ENCODE data around the gene TLCD3B.

TLCD3B gene, protein sequence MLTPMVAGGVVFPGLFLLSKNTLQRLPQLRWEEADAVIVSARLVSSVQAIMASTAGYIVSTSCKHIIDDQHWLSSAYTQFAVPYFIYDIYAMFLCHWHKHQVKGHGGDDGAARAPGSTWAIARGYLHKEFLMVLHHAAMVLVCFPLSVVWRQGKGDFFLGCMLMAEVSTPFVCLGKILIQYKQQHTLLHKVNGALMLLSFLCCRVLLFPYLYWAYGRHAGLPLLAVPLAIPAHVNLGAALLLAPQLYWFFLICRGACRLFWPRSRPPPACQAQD

DNA sequence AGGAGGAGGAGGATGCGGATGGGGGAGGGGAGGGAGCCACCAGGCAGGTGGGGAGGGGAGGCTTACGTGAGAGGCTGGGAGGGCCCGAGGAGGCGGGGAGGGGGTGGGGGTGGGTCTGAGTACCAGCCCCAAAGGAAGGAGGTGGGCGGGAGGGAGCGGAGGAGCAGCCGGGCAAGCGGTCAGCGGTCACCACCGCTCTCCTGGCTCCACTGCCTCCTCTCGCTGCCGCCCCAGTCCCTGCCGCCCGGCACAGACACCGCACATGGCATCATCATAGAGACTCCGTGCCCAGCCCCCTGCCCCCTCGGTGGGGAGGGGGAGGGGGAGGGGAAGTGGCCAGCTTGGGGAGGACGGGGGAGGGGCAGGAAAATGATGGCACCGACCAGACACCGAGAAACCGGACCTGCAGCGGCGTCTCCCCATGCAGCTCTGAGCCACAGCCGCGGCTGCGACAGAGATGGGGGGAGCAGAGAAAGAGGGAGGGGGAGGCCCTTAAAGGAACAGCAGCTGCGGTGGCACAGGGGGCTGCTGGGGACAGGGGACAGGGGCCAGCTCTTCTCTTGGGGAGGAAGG lies at the start of gene TLCD3B:
TSS of gene TLCD3B (minus strand) at position 431 of the 573 bp plus-strand sequence. CDS start 744 bp downstream, outside the sequence.
- no peak for DNase-seq

DNA sequence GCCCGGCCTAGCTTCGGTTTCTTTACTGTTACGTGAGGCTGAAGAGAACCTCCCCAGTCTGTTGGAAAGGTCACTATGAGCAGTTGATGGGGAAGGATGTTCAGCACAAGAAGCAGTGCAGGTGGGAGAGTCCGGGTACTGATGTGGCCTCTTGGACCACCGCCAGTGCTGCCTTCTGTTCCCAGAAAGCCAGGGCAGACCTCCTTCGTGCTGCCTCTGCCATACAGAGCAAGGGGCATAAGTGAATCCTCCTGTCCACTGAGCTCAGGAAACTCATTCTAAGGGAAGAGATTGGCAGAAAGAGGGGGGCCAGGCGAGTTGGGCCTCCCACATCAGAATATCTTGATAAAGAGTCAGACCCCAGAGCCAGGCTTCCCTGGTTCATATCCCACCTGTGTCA lies 48.4 kb upstream of the TLCD3B start:
- no peak for DNase-seq

DNA sequence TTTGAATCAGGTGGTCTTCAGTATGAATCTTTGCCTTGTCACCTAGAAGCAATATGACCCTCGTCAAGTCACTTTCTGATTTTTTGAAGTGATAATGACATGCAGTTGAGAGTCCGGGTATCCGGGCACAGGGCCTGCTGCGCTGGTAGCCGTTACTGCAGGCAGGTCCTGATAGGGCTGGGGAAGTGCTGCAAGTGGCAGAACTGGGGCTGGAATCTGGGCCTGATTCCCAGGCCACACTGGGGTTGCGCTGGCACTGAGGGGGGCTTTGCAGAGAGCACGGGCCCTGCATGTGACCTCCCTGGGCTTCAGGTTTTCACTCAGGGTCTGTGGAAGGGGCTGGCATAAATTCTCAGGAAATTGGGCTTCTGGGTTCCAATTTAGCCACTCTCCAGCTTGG lies 47.7 kb upstream of the TLCD3B start:
- no peak for DNase-seq

DNA sequence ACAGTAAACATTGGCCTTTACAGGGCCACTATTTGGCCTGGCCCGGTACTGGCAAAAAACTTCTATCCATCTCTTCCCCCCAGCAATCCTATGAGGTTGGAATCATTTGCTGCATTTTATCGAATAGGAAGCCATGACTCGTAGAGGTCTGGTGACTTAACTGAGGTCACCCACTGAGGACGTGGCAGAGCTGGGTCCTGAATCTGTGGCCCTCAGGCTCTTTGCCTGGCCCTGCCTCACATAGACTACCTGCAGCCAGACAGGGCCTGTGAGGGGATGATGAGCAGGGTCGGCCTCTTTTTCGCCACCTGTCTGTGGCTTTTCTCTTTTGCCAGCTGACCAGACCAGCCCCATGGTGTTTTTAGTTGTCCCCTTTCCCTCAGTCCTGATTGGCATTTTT lies 46.6 kb upstream of the TLCD3B start:
- no peak for DNase-seq

DNA sequence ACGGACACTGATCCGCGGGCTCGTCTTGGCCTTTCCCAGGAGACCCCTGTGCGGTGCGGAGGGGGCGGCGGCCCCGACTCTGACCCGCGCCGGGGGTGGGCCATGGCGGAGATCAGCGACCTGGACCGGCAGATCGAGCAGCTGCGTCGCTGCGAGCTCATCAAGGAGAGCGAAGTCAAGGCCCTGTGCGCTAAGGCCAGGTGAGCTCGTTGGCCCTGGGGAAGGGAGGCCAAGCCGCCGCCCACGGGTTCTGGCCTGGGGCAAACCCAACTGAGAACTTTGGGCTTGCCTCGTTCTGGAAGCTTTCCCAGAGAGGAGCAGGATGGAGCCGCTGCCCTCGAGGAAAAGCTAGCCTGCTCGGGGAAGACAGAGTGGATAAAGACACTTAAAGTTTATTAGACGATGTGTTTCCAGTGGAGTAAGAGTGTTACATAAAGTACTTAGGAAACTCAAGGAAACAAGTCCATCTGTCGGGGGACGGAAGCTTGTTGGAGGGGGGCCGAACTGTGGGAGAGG lies 45.3 kb upstream of the TLCD3B start:
- no peak for DNase-seq

DNA sequence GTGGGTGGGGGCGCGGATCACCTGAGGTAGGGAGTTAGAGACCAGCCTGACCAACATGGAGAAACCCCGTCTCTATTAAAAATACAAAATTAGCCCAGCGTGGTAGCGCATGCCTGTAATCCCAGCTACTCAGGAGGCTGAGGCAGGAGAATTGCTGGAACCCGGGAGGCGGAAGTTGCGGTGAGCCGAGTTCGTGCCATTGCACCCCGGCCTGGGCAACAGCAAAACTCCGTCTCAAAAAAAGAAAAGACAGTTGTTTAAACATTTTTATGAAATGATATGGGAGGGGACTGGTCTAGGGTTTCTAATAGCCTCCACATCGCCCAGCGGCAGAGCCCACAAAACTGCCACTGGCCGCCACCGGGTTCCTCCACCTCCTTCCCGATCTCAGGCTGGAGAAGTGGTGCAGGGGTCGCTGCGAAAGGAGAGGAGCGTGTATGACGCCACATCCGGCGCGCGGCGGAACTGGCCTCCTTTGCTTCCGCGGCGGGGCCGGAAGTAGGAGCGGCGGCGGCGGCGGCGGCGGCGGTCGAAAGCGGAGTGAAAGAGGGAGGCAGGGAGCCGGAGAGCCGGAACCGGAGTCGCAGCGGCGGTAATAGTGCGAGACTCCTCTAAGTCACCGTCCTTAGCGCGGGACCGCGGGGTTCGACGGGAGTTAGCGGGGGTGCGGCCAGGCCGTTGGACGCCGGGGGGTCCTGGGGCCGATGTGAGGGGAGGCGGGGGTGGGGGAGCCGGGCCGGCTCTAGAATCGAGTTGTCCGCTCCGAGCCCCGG lies 44.6 kb upstream of the TLCD3B start, which contains the start of gene PPP4C:
TSS of gene PPP4C (plus strand) at position 492 of the 773 bp plus-strand sequence. CDS start 384 bp downstream, outside the sequence.
- DNase-seq: peak; percentile 91

DNA sequence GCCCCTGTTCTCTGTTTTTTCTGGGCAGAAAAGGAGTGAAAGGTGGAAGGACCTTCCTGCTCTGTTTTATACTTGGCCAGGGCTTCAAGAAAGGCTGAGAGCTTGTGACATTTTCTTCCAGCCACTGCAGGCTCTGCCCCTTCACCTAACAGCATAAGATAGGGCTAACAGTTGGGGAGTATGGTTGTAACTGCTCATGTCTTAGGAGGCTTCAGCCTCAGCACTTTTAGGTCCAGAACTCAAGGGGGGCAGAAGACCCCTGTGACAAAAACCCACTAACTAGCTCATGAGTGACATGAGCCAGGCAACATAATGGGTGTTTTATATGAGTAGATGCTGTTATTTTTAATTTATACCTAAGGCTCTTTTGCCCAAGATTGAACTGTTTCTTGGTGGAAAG lies 39.4 kb upstream of the TLCD3B start:
- no peak for DNase-seq

DNA sequence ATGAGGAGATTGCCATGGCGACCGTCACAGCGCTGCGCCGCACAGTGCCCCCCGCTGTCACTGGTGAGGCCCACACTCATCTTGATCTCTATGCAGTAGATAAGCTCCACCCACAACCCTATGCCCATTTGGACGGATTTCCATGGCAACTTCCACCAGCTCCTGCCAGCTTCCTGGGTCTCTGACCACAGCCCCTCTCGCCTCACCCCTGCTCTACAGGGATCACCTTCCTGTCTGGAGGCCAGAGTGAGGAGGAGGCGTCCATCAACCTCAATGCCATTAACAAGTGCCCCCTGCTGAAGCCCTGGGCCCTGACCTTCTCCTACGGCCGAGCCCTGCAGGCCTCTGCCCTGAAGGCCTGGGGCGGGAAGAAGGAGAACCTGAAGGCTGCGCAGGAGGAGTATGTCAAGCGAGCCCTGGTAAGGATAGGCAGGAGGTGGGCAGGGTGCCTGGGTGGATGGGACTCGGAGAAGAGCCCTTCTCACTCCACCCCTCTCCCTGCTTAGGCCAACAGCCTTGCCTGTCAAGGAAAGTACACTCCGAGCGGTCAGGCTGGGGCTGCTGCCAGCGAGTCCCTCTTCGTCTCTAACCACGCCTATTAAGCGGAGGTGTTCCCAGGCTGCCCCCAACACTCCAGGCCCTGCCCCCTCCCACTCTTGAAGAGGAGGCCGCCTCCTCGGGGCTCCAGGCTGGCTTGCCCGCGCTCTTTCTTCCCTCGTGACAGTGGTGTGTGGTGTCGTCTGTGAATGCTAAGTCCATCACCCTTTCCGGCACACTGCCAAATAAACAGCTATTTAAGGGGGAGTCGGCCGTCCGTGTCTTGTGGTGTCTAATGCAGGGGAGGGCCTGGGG lies 38.8 kb upstream of the TLCD3B start:
- DNase-seq: no peak

DNA sequence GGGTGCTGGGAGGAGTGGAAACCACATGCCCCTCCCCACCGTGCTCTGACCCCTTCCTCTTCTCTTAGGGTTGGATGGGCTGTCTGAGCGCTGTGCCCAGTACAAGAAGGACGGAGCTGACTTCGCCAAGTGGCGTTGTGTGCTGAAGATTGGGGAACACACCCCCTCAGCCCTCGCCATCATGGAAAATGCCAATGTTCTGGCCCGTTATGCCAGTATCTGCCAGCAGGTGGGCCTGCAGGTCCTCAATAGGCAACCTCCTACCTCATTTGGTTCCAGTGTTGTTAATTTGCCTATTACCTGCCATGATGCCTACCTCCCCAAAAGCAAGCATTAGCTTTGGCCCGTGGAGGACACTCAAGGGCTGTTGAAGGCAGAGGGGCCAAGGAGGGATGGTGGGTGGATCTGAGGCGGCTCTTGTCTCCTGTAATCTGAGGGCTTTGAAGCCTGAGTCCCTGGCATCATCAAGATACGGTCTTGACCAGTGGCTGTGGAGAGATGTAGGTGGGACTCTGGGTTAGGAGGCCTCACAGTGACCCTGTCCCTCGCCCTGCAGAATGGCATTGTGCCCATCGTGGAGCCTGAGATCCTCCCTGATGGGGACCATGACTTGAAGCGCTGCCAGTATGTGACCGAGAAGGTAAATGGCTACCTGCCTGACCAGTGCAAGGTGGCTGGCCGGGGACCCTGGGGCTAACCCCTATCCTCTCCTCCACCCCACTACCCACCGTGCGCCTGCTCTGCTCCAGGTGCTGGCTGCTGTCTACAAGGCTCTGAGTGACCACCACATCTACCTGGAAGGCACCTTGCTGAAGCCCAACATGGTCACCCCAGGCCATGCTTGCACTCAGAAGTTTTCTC lies 37.9 kb upstream of the TLCD3B start:
- peak; percentile 63 for DNase-seq

DNA sequence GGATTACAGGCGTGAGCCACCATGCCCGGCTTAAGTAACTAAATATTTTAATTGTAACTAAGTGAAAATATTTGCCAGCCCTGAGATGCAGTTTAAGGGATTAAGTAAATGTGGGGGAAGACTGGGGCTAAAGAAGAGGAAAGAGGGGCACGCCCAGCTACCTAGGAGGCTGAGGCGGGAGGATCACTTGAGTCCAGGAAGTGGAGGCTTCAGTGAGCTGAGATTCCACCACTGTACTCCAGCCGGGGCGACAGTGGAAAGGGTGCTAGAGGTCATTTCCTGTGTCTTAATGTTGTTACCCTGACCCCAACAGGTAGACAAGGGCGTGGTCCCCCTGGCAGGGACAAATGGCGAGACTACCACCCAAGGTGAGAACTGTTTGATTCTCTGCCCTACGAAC lies 37.3 kb upstream of the TLCD3B start:
- DNase-seq: no peak

DNA sequence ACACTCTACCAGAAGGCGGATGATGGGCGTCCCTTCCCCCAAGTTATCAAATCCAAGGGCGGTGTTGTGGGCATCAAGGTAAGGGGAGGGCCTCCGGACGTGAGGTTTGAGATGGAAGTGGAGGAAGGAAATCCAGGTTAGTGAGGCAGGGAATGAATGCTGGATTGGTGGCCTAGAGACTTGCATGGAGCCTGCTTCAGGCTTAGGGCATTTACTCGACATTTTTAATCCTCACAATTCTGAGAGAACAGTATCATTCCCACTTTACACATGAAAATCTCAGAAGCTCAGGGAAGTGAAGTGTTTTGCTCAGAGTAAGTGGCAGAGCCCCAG lies 36.5 kb upstream of the TLCD3B start:
- no peak for DNase-seq

DNA sequence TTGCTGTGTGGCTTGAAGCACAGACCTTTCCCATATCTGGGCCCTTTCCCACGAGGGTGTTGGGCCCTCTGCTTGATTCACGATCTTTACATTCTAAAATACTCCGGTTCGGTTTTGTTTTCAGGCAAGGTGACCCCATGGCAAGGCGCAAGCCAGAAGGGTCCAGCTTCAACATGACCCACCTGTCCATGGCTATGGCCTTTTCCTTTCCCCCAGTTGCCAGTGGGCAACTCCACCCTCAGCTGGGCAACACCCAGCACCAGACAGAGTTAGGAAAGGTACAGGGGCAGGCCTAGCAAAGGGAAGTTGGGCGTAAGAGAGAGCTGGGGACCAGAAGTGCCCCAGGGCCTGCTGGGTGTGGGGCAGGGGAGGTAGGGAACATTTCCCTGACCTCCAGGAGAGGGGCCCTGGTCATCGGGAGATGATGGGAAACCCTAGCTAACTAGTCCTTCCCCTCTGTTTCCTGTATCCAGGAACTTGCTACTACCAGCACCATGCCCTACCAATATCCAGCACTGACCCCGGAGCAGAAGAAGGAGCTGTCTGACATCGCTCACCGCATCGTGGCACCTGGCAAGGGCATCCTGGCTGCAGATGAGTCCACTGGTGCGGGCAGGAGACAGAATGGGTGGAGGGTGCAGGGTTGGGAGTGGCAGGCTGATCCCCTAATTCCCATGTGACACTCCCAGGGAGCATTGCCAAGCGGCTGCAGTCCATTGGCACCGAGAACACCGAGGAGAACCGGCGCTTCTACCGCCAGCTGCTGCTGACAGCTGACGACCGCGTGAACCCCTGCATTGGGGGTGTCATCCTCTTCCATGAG lies 35.9 kb upstream of the TLCD3B start:
- DNase-seq: no peak

DNA sequence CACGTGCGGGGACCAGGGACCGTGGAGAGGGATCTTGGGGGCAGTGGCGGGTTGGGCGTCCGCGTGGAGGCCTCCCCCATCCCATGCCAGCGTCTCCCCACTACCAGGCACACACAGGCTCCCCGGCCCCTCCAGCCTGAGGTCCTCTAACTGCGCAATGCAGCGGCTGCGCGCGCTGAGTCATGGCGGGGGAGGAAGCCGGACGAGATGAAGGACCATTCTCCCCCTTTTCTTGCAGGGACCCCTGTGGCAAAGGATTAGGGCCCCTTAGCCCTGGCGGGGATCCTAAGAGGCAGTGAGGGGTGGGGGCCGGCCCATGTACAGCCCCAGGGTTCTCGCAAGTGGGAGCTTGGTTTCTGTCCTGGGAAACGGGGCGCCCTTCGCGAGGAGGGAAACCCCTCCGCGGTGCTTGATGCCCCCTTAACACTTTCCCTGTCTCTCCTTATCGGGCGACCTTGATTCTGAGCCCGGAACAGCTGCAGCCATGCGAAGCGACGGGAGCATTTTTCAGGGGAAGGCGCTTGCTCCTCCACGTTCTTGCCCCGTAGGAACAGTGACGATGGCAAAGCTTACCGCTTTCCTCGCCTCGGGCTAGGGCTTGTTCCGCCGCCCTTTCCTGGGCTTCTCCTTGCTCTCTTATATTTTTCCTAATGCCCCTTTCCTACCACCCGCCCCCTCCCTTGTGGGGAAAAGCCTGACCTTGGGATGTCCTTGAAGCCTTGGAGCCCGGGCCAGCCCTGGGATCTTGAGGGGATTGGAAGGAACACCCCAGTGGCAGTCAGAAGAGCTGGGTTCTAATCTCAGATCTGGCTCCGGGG lies 35.1 kb upstream of the TLCD3B start:
- DNase-seq: peak; percentile 53

DNA sequence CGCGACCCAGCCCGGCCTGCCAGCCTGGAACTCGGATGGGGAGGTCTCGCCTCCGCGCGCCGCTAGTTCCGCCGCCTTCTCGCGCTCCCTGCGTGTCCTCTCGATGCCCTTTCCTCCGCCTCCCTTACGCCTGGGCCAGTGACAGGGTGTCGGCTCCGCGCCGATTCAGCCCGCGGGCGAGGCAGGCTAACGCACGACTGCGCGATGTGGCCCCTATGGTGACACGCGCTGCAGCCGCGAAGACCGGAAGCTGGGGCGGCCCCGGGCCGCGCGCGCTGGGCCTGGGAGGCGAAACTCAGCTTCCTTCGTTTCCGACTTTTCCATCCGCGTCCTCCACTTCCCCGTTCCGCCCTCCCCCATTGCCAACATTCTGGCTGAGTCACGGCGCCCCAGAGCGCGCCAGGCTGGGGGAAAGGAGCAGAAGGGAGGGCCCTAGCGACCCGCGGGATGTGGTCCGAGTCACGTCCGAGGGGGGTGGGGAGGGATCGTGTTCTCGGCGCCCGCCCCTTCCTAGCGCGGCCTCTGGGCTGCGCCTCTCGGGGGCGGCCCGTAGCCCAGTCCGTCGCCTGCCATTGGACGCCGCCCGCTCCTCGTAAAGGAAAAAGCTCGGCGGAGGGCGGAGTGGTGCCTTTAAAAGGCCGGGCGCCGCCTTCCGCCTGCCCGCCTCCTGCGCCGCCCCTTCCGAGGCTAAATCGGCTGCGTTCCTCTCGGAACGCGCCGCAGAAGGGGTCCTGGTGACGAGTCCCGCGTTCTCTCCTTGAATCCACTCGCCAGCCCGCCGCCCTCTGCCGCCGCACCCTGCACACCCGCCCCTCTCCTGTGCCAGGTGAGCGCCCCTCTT lies 34.3 kb upstream of the TLCD3B start, which contains the start of gene ALDOA:
TSS of gene ALDOA (plus strand) at position 659 of the 841 bp plus-strand sequence. CDS start 1,138 bp downstream, outside the sequence.
- DNase-seq: peak; percentile 98

DNA sequence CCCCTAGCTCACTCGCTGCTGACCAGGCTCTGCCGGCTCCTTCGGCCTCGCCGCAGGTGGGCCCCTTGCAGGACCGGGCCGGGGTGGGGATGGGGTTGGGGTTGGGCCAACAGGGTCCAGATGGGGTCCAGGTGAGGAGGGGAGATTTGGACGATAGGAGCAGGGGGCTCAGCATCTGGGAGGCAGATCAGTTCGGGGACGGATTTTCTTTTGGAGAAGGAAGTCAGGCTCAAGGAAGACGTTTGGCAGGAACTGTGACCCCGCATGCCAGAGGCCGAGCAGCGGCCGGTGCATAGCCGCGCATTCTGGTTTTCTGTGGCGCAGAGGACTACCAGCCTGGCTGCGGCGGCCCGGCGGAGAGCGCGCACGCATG lies 33.6 kb upstream of the TLCD3B start:
- no peak for DNase-seq

DNA sequence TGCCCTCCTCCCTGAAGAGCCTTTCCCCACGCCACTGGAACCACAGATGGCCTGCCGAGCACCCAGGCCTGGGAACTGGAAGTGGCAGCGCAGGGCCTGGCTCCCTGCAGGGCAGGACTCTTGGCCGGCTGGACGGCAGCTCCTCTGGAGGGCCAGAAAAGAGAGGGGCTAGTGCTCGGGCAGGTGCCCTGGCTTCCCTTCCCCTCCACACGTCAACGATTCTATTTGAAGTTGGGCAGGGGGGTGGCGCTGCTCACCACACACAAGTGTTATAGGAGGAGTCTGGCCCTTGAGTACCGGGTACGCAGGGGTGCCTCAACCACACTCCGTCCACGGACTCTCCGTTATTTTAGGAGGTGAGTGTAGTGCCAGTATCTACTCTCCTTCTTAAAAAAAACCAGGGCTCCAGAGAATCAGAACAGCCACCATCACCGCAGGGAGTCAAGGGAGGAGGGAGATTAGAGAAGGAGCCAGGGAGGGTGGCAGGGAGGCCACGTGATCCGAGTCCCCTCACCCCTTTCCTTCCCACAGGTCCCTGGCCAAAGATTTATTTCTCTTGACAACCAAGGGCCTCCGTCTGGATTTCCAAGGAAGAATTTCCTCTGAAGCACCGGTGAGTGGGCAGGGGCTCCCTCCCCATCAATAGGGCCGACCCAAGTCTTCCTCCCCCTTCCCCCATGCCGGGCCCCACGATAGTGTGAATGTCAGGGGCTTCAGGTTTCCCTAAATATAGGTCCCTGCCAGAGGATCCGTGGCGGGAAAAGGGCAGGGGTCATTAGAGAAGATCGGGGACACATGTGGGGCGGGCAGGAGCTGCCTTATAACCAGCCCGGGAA lies 33.0 kb upstream of the TLCD3B start:
- DNase-seq: peak; percentile 70

DNA sequence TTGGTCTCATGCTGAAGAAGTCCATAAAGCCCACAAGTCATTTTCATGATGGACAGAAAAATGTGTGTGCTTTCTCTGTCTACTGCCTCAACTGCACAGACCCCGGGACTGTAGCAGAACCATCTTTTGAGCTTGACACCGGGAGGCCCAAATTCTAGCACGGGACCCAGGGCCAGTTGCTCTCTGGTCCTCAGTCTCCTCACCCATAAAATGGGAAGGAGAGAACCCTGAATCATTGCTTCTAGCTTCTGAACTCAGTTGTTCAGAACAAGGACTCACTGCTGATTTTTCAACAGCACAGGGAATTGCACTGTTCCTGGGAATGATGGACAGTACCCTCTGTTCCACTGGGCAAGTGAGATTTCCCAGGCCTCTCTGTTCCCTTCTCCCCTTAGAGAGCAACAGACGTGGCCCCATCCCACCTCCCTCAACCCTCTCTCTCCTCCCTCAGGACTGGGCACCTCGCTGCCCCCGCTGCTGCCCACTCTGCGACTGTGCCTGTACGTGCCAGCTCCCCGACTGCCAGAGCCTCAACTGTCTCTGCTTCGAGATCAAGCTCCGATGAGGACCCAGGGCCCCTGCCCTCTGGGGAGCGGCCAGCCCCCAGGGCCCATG lies 32.3 kb upstream of the TLCD3B start:
- no peak for DNase-seq
